Vagina (tissue), 2 donors: ENCODE results near the gene SULT4A1. TPM values are rescaled to one million over a fixed set of nuclear protein-coding genes. Genes with fewer than 3 reads are reported as not detected.

Source experiments
- DNase-seq, 2 donors: peaks; one replicate each; pipeline ENCODE4 v3.0.0-alpha.2; 2017; ENCODE audit errors: extremely low spot score in 2 of 2
- H3K27ac ChIP-seq: fragments of 200-600 bp; sonication (generic); one replicate; pipeline ENCODE4 v1.5.1; 2019
- H3K27me3 ChIP-seq: fragments of 200-600 bp; sonication (generic); one replicate; pipeline ENCODE4 v1.5.1; 2019
- H3K36me3 ChIP-seq, 2 donors: fragments of 200-600 bp; sonication (generic); one replicate each; pipeline ENCODE4 v1.5.1; 2017 to 2019
- H3K4me1 ChIP-seq: fragments of 200-600 bp; sonication (generic); one replicate; pipeline ENCODE4 v1.5.1; 2019
- H3K4me3 ChIP-seq, 2 donors: fragments of 200-600 bp; sonication (generic); 1 replicate in 1 of 2; 2 replicates in 1 of 2; pipeline ENCODE4 v1.5.1; 2016 to 2019
- H3K9me3 ChIP-seq: fragments of 200-600 bp; sonication (generic); one replicate; pipeline ENCODE4 v1.5.1; 2019
- POLR2A ChIP-seq, 2 donors: fragments of 450-650 bp; IDR thresholded peaks; one replicate each; pipeline ENCODE4 v1.6.1; 2017; ENCODE audit warnings: antibody characterized with exemption in 2 of 2, mild to moderate bottlenecking in 2 of 2, moderate library complexity in 2 of 2
- POLR2AphosphoS5 ChIP-seq, 2 donors: sonication (generic); formaldehyde crosslinking; IDR thresholded peaks; one replicate each; pipeline ENCODE4 v1.9.0; 2017; ENCODE audit warnings: antibody characterized with exemption in 2 of 2, mild to moderate bottlenecking in 2 of 2, low read depth in 1 of 2; ENCODE audit not compliant: insufficient read depth in 1 of 2
- intact Hi-C: fragments of 100-400 bp; cut with DNase I; formaldehyde crosslinking; loops from one replicate; pipeline ENCODE4 v1.15.1; 2023
- total RNA-seq: library from RNA; depleted of rRNA; stranded (reverse); fragments of >200 nt; gene quantifications from one replicate; pipeline ENCODE4 v1.2.3, GENCODE V29; 2016
- TF ChIP-seq, protein P1 (sequence below), 3 experiments: fragments of 450-650 bp in 2 of 3; fragments of 200-600 bp in 1 of 3; sonication (generic) in 1 of 3; IDR thresholded peaks; one replicate each; pipeline ENCODE4 v1.5.1; 2017 to 2019; ENCODE audit warnings: antibody characterized with exemption in 3 of 3, mild to moderate bottlenecking in 2 of 3, moderate library complexity in 2 of 3

SULT4A1 gene
- total RNA-seq, 1 donor from 2014 or later = 3.2 TPM

DNA sequence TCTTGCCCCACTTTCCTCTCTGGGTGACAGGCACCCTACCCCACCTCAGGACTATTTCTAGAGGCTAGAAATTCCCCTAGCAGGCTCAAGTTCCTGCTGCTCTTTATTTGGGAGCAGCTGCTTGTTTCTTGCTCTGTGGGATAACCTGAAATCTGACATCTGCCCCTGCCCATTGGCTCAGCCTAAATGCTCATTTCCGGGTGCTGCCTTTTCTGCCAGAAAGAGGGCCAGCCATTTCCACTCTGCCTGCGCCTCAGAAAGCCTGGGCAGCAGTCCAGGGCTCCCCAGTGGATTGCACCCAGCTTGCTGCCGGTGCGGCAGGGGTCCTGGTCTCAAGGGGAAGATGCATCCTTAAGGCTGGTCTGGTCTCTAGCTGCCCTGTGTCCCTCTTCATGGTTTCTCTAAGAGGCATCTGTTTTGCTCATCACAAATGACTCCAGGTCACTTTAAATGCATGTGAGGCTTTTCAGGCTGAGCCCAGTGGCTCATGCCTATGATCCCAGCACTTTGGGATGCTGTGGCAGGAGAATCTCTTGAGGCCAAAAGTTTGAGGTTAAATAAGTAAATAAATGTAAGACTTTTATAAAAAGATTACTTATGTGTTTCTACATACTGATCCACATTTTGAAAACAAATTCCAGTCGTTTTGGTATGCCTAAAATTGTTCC lies 39.8 kb upstream of the SULT4A1 start:
- H3K36me3 ChIP-seq = no peaks in the 10 kb centered on the region
- intact Hi-C loops = no loop called here
- H3K27me3 ChIP-seq = no peaks in the 10 kb centered on the region
- TF ChIP-seq POLR2A (IDR thresholded peaks at IDR 0.05) (no peak), POLR2AphosphoS5 (IDR thresholded peaks at IDR 0.05; ENCODE audit: insufficient read depth in 1 of 2, low read depth in 1 of 2) (no peak)
- TF ChIP-seq, protein P1, sequence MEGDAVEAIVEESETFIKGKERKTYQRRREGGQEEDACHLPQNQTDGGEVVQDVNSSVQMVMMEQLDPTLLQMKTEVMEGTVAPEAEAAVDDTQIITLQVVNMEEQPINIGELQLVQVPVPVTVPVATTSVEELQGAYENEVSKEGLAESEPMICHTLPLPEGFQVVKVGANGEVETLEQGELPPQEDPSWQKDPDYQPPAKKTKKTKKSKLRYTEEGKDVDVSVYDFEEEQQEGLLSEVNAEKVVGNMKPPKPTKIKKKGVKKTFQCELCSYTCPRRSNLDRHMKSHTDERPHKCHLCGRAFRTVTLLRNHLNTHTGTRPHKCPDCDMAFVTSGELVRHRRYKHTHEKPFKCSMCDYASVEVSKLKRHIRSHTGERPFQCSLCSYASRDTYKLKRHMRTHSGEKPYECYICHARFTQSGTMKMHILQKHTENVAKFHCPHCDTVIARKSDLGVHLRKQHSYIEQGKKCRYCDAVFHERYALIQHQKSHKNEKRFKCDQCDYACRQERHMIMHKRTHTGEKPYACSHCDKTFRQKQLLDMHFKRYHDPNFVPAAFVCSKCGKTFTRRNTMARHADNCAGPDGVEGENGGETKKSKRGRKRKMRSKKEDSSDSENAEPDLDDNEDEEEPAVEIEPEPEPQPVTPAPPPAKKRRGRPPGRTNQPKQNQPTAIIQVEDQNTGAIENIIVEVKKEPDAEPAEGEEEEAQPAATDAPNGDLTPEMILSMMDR (IDR thresholded peaks at IDR 0.05) = no peak
- peak overlapping the region; percentile 61 for H3K27ac ChIP-seq
- H3K4me3 ChIP-seq = no peak overlapping the region
- H3K4me1 ChIP-seq = no peaks in the 10 kb centered on the region
- H3K9me3 ChIP-seq = no peaks in the 10 kb centered on the region
- DNase-seq = no peak

- Histone ChIP-seq H3K36me3 (no peaks in the 10 kb centered on the region), H3K27me3 (no peaks in the 10 kb centered on the region), H3K4me3 (no peak overlapping the region), H3K9me3 (no peaks in the 10 kb centered on the region), H3K4me1 (no peaks in the 10 kb centered on the region), H3K27ac (no peak overlapping the region)
- DNase-seq = no peak
- no peak for TF ChIP-seq POLR2A (IDR thresholded peaks at IDR 0.05)
- intact Hi-C loops = no loop called here
Observed at GRCh38 chr22:43900206-43900605, 37.9 kb upstream of the SULT4A1 start.

DNA sequence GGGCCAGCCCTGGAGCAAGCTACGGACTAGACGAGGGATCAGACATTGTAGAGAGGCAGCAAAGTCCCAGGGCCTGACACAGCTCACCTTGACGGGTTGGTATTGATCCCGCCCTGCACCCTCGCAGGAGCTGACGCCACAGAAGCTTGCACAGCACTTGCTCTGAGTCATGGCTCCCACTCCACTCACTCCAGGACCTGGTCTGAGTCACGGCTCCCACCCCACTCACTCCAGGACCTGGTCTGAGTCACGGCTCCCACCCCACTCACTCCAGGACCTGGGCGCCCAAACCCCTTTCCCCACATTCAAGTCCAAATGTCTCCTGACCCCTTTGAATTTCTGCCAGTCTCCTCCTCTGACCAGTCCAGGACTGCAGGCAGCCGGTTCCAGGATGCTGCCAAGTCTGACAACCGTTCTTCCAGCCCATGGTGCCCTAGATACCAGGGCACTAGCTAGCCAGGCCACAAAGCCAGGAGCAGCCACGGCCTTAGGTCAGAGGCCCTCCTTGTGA lies 35.5 kb upstream of the SULT4A1 start:
- Histone ChIP-seq H3K27ac (no peak overlapping the region), H3K36me3 (no peaks in the 10 kb centered on the region), H3K9me3 (no peaks in the 10 kb centered on the region), H3K27me3 (no peaks in the 10 kb centered on the region), H3K4me3 (no peak overlapping the region), H3K4me1 (no peaks in the 10 kb centered on the region)
- intact Hi-C loops = no loop called here
- no peak for TF ChIP-seq POLR2AphosphoS5 (IDR thresholded peaks at IDR 0.05; ENCODE audit: insufficient read depth in 1 of 2, low read depth in 1 of 2)
- no peak for TF ChIP-seq POLR2A (IDR thresholded peaks at IDR 0.05)
- TF ChIP-seq, protein P1 (IDR thresholded peaks at IDR 0.05) = no peak
- DNase-seq = no peak

DNA sequence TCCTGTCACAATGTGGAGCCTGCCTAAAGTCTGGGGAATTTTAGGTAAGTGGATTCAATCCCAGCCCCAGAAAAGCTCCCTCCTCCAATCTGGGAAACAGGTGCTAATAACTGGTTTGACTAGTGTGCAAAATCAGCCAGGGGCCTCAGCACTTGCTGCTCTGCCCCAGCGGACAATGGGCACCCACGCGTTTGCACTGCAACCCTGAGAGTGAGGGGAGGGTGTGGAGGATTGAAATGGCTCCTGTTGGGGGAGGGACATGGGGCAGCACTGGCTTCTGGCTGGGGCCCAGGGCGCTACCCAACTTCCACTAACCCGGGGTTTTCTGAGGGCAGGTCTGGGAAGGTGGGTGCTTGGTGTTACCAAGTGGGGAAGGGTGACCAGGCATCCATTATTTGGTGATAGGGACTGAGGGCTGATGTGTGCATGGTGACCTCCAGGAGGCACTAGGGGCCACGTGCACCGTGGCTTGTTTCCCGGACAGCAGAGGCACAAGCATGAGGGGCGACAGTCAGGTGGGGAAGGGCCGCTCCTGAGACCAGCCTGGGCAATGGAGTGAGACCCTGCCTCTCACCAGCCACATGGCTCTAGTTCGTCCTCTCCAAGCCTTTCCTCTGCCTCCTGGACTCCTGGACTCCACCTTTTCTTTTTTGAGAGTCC lies 33.8 kb upstream of the SULT4A1 start:
- intact Hi-C loops = no loop called here
- Histone ChIP-seq H3K4me3 (no peak overlapping the region), H3K9me3 (no peaks in the 10 kb centered on the region), H3K36me3 (no peaks in the 10 kb centered on the region), H3K4me1 (peaks cover 9% of the 10 kb centered on the region), H3K27ac (no peak overlapping the region), H3K27me3 (peaks cover 6% of the 10 kb centered on the region)
- TF ChIP-seq, protein P1 (IDR thresholded peaks at IDR 0.05) = no peak
- no peak for TF ChIP-seq POLR2AphosphoS5 (IDR thresholded peaks at IDR 0.05; ENCODE audit: insufficient read depth in 1 of 2, low read depth in 1 of 2)
- TF ChIP-seq POLR2A (IDR thresholded peaks at IDR 0.05) = no peak
- DNase-seq = no peak

GRCh38 chr22:43894122-43894521 lies 31.8 kb upstream of the SULT4A1 start:
- no peak overlapping the region for H3K4me3 ChIP-seq
- TF ChIP-seq, protein P1 (IDR thresholded peaks at IDR 0.05) = no peak
- TF ChIP-seq POLR2A (IDR thresholded peaks at IDR 0.05) = no peak
- TF ChIP-seq POLR2AphosphoS5 (IDR thresholded peaks at IDR 0.05; ENCODE audit: insufficient read depth in 1 of 2, low read depth in 1 of 2) = no peak
- peaks cover 10% of the 10 kb centered on the region for H3K4me1 ChIP-seq
- intact Hi-C loops = no loop called here
- no peaks in the 10 kb centered on the region for H3K9me3 ChIP-seq
- H3K36me3 ChIP-seq = no peaks in the 10 kb centered on the region
- peaks cover 14% of the 10 kb centered on the region for H3K27me3 ChIP-seq
- no peak overlapping the region for H3K27ac ChIP-seq
- no peak for DNase-seq
